ELR (cell line): ENCODE results near the gene KCNH3.

ENCODE experiments used
- DNase-seq: peaks from one replicate; pipeline ENCODE4 v3.0.0-alpha.2; 2015; ENCODE audit warnings: low read depth

The KCNH3 gene

GRCh38 chr12:49563951-49564685, 25.3 kb downstream of the KCNH3 start:
- no peak for DNase-seq

- DNase-seq: no peak
Measured at GRCh38 chr12:49564686-49565405, 26.0 kb downstream of the KCNH3 start.

- DNase-seq: no peak
Measured at GRCh38 chr12:49565406-49566265, 26.8 kb downstream of the KCNH3 start.

GRCh38 chr12:49566361-49566760, 27.5 kb downstream of the KCNH3 start:
- DNase-seq: no peak

- no peak for DNase-seq
Measured at GRCh38 chr12:49567302-49567610, 28.4 kb downstream of the KCNH3 start.

- peak; percentile 96 for DNase-seq
Measured at GRCh38 chr12:49567611-49568441, 29.0 kb downstream of the KCNH3 start, which contains the start of gene MCRS1. Gene MCRS1, minus strand, starts transcription at chr12:49568142. Its CDS starts 1,411 bp downstream, at chr12:49566731.

GRCh38 chr12:49568442-49569162, 29.8 kb downstream of the KCNH3 start:
- peak; percentile 41 for DNase-seq

- DNase-seq: no peak
Measured at GRCh38 chr12:49577589-49578315, 38.9 kb downstream of the KCNH3 start.

GRCh38 chr12:49578471-49579112, 39.8 kb downstream of the KCNH3 start:
- no peak for DNase-seq

GRCh38 chr12:49580572-49581535, 42.0 kb downstream of the KCNH3 start:
- DNase-seq: peak; percentile 95

- DNase-seq: no peak
Measured at GRCh38 chr12:49582201-49582600, 43.4 kb downstream of the KCNH3 start.

GRCh38 chr12:49582850-49583249, 44.0 kb downstream of the KCNH3 start:
- DNase-seq: no peak

GRCh38 chr12:49583366-49584094, 44.7 kb downstream of the KCNH3 start:
- DNase-seq: no peak

- DNase-seq: no peak
Measured at GRCh38 chr12:49584591-49584990, 45.8 kb downstream of the KCNH3 start.

- no peak for DNase-seq
Measured at GRCh38 chr12:49585477-49586459, 46.9 kb downstream of the KCNH3 start.

- DNase-seq: peak; percentile 19
Measured at GRCh38 chr12:49587174-49587908, 48.5 kb downstream of the KCNH3 start.
